Sigmoid colon (tissue), 7 donors: ENCODE results near the gene GUCY2C. TPM values are rescaled to one million over a fixed set of nuclear protein-coding genes. Genes with fewer than 3 reads are reported as not detected.

Source experiments
- DNase-seq: peaks from one replicate; pipeline ENCODE4 v3.0.0-alpha.2; 2019
- H3K27ac ChIP-seq, 4 donors: fragments of 200-600 bp; sonication (generic); one replicate each; pipeline ENCODE4 v1.5.1; 2016 to 2019; ENCODE audit warnings: mild to moderate bottlenecking in 1 of 4
- H3K27me3 ChIP-seq, 3 donors: fragments of 200-600 bp; sonication (generic); one replicate each; pipeline ENCODE4 v1.5.1; 2019; ENCODE audit warnings: mild to moderate bottlenecking in 1 of 3
- H3K36me3 ChIP-seq, 4 donors: fragments of 200-600 bp; sonication (generic); one replicate each; pipeline ENCODE4 v1.5.1; 2016 to 2019
- H3K4me1 ChIP-seq, 4 donors: fragments of 200-600 bp; sonication (generic); one replicate each; pipeline ENCODE4 v1.5.1; 2017 to 2019
- H3K4me3 ChIP-seq, 4 donors: fragments of 200-600 bp; sonication (generic); one replicate each; pipeline ENCODE4 v1.5.1; 2017 to 2019; ENCODE audit warnings: mild to moderate bottlenecking in 2 of 4, moderate library complexity in 1 of 4
- H3K9me3 ChIP-seq, 4 donors: fragments of 200-600 bp in 3 of 4; sonication (generic) in 3 of 4; one replicate each; pipeline versions ENCODE4 v1.5.1 to v1.6.1; 2013 to 2019
- CTCF ChIP-seq, 4 experiments: fragments of 450-650 bp in 3 of 4; fragments of 200-600 bp in 1 of 4; IDR thresholded peaks; one replicate each; pipeline ENCODE4 v1.5.1; 2016 to 2019; ENCODE audit warnings: antibody characterized with exemption in 4 of 4, mild to moderate bottlenecking in 3 of 4, moderate library complexity in 2 of 4
- EP300 ChIP-seq, 4 donors: sonication (generic); formaldehyde crosslinking; IDR thresholded peaks; one replicate each; pipeline ENCODE4 v1.6.1; 2017; ENCODE audit warnings: antibody characterized with exemption in 4 of 4
- POLR2A ChIP-seq, 2 donors: fragments of 450-650 bp; IDR thresholded peaks; one replicate each; pipeline ENCODE4 v1.6.1; 2016; ENCODE audit warnings: antibody characterized with exemption in 2 of 2, mild to moderate bottlenecking in 2 of 2, moderate library complexity in 2 of 2
- POLR2AphosphoS5 ChIP-seq, 4 donors: sonication (generic); formaldehyde crosslinking; IDR thresholded peaks; one replicate each; pipeline ENCODE4 v1.6.1; 2017; ENCODE audit warnings: antibody characterized with exemption in 4 of 4
- WGBS, 2 donors: extraction: QIAGEN DNeasy Blood & Tissue Kit; methylation state at CpG; one replicate each; pipeline ENCODE4 v1.1.7; 2013; 5-methylcytosine and 5-hydroxymethylcytosine counted together
- intact Hi-C: fragments of 100-400 bp; cut with DNase I; formaldehyde crosslinking; loops from one replicate; pipeline ENCODE4 v1.15.1; 2023
- polyA plus RNA-seq, 3 donors: library from polyadenylated mRNA; stranded (reverse); fragments of 200-250 nt; gene quantifications; one replicate each; pipeline ENCODE4 v1.2.3, GENCODE V29; 2013
- total RNA-seq, 4 donors: library from RNA; depleted of rRNA; stranded (reverse); fragments of >200 nt; gene quantifications; one replicate each; pipeline ENCODE4 v1.1.0, GENCODE V29; 2016
- donor health status: healthy with polysubstance abuse.
- donor health status: Bipolar disorder and iron deficiency.
- donor health status: healthy.

The GUCY2C gene
- total and polyA plus RNA-seq, 7 donors, result 0.55 to 26.9 (median 8.7) TPM; not detected in 3

- no peaks in the 10 kb centered on the region for H3K9me3 ChIP-seq
- H3K4me3 ChIP-seq, result no peak overlapping the region
- H3K36me3 ChIP-seq, result no peaks in the 10 kb centered on the region
- no peak for DNase-seq
- TF ChIP-seq POLR2AphosphoS5 (IDR thresholded peaks at IDR 0.05), result no peak
- TF ChIP-seq POLR2A (IDR thresholded peaks at IDR 0.05), result no peak
- TF ChIP-seq CTCF (IDR thresholded peaks at IDR 0.05), result no peak
- no peak for TF ChIP-seq EP300 (IDR thresholded peaks at IDR 0.05)
- intact Hi-C loops, result no loop called here
- WGBS, 2 donors, result 79 to 85% methylated on average over 2 of the region's 2 CpGs
- no peaks in the 10 kb centered on the region for H3K27me3 ChIP-seq
- H3K27ac ChIP-seq, result no peak overlapping the region
- no peaks in the 10 kb centered on the region for H3K4me1 ChIP-seq
Observed at GRCh38 chr12:14681625-14682024, 14.8 kb downstream of the GUCY2C start.

GRCh38 chr12:14681190-14681589 lies 15.2 kb downstream of the GUCY2C start:
- intact Hi-C loops, result no loop called here
- H3K4me3 ChIP-seq, result no peak overlapping the region
- H3K4me1 ChIP-seq, result no peaks in the 10 kb centered on the region
- no peak overlapping the region for H3K27ac ChIP-seq
- no peak for DNase-seq
- H3K36me3 ChIP-seq, result no peaks in the 10 kb centered on the region
- WGBS, 2 donors, result 54 to 87% methylated on average over 3 of the region's 3 CpGs
- no peaks in the 10 kb centered on the region for H3K27me3 ChIP-seq
- H3K9me3 ChIP-seq, result no peaks in the 10 kb centered on the region
- TF ChIP-seq EP300 (IDR thresholded peaks at IDR 0.05) (no peak), POLR2AphosphoS5 (IDR thresholded peaks at IDR 0.05) (no peak), CTCF (IDR thresholded peaks at IDR 0.05) (no peak), POLR2A (IDR thresholded peaks at IDR 0.05) (no peak)

GRCh38 chr12:14678547-14679150 lies 17.8 kb downstream of the GUCY2C start:
- Histone ChIP-seq H3K36me3 (no peaks in the 10 kb centered on the region), H3K27ac (no peak overlapping the region), H3K27me3 (no peaks in the 10 kb centered on the region), H3K4me3 (no peak overlapping the region), H3K9me3 (no peaks in the 10 kb centered on the region), H3K4me1 (no peaks in the 10 kb centered on the region)
- intact Hi-C loops, result no loop called here
- TF ChIP-seq CTCF (IDR thresholded peaks at IDR 0.05) (no peak), EP300 (IDR thresholded peaks at IDR 0.05) (no peak), POLR2AphosphoS5 (IDR thresholded peaks at IDR 0.05) (no peak), POLR2A (IDR thresholded peaks at IDR 0.05) (no peak)
- WGBS, 2 donors, result 86 to 92% methylated on average over 6 of the region's 6 CpGs
- no peak for DNase-seq

- Histone ChIP-seq H3K27me3 (no peaks in the 10 kb centered on the region), H3K4me1 (no peaks in the 10 kb centered on the region), H3K4me3 (no peak overlapping the region), H3K9me3 (no peaks in the 10 kb centered on the region), H3K27ac (no peak overlapping the region), H3K36me3 (no peaks in the 10 kb centered on the region)
- intact Hi-C loops, result no loop called here
- no peak for DNase-seq
- WGBS, 2 donors, result 88 to 89% methylated on average over 3 of the region's 3 CpGs
- TF ChIP-seq CTCF (IDR thresholded peaks at IDR 0.05) (no peak), POLR2A (IDR thresholded peaks at IDR 0.05) (no peak), POLR2AphosphoS5 (IDR thresholded peaks at IDR 0.05) (no peak), EP300 (IDR thresholded peaks at IDR 0.05) (no peak)
Observed at GRCh38 chr12:14668591-14668990, 27.8 kb downstream of the GUCY2C start.
